Measurements from ENCODE around the gene CEP72.

DNA sequence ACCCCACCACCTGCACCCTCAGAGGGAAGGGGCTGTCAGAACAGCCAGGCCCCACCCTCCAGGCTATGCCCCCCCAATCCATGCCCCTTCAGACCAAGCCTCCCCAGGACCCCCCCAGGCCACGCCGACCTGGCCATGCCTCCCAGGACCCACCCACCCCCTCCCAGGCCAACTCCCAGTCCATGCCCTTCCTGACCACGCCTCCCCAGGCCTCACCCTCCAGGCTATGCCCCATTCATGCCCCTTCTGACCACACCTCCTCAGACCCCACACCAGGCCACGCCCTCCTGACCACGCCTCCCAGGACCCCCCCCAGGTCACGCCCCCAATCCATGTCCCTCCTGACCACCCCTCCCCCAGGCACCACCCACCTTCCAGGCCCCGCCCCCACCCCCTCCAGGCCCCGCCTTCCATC, 53.4 kb downstream of the CEP72 start:
- no peak for TF ChIP-seq EZH2 (IDR thresholded peaks at IDR 0.05; ENCODE audit: insufficient read depth, poor library complexity, severe bottlenecking)
- TF ChIP-seq EZH2phosphoT487 (IDR thresholded peaks at IDR 0.05; ENCODE audit: insufficient read depth, low read depth), result no peak

Data from GM23248 (cell line).